ENCODE results near the gene PYM1.

PYM1 gene

DNA sequence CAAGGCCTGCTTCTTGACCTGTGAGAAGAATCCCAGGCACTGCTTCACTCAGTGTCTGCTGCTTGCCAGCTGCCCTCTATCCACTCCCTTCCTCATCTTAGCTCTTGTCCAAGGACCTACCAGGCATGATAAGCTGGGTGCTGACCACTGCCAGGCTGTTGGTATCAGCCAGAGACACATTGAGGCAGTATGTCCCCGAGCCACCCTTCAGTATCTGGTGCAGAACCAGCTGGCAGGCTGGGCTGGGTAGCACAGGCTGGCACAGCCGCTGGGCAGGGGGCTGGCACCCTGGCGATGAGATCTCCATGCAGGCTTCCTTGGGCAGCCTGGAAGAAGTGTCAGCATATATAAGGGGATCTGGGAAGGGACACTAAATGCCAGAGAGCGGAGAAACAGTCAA is 27.6 kb upstream of the PYM1 start:
- TF ChIP-seq, protein P1, sequence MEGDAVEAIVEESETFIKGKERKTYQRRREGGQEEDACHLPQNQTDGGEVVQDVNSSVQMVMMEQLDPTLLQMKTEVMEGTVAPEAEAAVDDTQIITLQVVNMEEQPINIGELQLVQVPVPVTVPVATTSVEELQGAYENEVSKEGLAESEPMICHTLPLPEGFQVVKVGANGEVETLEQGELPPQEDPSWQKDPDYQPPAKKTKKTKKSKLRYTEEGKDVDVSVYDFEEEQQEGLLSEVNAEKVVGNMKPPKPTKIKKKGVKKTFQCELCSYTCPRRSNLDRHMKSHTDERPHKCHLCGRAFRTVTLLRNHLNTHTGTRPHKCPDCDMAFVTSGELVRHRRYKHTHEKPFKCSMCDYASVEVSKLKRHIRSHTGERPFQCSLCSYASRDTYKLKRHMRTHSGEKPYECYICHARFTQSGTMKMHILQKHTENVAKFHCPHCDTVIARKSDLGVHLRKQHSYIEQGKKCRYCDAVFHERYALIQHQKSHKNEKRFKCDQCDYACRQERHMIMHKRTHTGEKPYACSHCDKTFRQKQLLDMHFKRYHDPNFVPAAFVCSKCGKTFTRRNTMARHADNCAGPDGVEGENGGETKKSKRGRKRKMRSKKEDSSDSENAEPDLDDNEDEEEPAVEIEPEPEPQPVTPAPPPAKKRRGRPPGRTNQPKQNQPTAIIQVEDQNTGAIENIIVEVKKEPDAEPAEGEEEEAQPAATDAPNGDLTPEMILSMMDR (IDR thresholded peaks at IDR 0.05), result no peak

DNA sequence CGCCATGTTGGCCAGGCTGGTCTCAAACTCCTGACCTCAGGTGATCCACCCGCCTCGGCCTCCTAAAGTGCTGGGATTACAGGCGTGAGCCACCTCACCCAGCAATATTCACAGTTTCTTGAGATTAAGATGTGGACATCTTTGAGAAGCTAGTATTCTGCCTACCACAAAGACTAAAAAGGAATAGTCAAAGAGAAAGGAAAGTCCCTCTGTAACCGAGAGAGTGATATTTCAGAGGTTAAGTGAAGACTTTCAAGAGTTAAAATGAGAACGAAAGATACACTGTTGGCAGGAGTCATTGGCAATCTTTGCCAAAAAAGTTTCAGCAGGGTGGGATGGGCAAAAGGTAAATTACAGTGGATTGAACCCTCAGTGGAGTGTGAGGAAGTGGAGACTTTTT is 18.9 kb upstream of the PYM1 start:
- TF ChIP-seq, protein P1 (IDR thresholded peaks at IDR 0.05), result no peak

DNA sequence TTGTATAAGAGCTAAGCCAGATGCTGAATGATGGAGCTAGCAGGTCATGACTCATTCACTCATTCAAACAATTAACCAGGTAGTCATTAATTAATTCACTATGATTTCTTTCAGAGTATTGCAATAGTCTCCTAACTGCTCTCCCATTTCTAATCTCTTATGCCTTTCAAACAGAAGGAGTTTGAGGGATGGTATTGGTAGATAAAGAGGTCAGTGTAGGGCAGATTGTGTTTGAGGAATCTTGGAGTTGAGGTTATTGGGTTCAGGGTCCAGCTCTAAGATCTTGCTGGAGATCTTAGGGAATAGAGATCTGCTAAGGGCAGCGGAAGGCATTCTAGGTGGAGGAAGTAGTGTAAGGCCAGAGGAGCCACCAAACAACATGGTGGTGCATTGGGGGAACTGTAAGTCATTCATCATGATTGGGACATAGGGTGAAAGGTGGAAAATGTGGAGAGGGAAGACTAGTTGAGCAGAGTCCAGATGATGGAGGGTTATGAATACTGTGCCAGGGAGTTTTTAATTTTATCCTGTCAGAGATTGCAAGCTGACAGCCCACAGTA is 15.0 kb upstream of the PYM1 start:
- TF ChIP-seq, protein P1 (IDR thresholded peaks at IDR 0.05), result no peak

DNA sequence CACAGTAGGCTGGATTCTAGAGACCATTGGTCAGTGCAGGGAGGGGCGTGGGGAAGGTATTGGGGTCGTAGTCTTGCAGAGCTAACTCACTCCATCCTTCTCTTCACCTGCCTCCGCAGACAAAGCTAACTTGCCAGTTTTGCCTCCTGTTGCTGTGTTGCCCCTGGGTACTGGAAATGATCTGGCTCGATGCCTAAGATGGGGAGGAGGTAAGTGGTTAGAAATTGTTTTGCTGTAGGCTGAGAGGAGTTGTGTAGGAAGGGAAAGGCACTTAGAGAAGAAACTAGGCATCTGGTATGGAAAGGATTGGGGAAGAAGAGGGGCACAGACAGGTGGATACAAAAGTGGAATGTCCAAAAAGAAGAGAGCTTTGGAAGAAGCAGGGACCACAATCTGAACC is 14.4 kb upstream of the PYM1 start:
- TF ChIP-seq, protein P1 (IDR thresholded peaks at IDR 0.05), result no peak

DNA sequence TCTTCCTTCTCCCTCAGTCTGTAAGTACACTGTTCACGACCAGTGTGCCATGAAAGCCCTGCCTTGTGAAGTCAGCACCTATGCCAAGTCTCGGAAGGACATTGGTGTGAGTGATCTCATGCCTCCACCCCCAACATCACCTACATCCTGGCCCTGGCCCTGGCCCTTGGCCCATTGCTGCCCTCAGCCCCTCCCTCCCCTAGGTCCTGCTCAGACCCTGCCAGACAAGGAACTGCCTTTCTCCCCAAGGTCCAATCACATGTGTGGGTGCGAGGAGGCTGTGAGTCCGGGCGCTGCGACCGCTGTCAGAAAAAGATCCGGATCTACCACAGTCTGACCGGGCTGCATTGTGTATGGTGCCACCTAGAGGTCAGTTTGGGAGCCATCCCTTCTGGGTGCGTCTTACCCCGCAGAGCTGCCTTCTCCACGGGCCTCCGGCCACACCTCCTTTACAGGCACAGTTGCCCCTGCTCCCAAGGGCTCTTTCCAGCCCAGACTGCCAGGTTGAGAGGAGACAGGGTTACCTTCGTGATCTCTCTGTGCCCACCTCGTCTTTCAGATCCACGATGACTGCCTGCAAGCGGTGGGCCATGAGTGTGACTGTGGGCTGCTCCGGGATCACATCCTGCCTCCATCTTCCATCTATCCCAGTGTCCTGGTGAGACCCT is 12.5 kb upstream of the PYM1 start:
- TF ChIP-seq, protein P1 (IDR thresholded peaks at IDR 0.05), result peak; percentile 91

DNA sequence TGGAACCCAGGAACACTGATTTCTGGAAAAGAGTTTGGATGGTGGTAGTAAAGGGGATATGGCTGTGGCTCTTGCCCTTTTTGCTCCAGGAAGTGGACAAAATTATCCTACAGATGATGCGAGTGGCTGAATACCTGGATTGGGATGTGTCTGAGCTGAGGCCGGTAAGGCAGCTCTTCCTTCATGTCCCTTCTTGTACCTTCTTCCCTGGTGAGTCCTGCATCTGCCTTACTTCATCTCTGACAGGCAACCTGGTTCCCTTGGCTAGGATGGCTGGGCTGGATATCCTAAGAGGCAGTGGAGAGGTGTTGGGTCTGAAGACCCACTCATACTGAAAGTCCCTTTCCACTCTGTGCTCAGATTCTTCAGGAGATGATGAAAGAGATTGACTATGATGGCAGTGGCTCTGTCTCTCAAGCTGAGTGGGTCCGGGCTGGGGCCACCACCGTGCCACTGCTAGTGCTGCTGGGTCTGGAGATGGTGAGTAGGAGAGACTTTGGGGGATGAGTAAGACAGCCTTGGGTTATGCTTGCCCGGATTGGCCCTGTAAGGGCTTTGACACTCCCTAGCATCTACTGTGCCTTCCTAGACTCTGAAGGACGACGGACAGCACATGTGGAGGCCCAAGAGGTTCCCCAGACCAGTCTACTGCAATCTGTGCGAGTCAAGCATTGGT is 11.3 kb upstream of the PYM1 start:
- TF ChIP-seq, protein P1 (IDR thresholded peaks at IDR 0.05), result no peak

DNA sequence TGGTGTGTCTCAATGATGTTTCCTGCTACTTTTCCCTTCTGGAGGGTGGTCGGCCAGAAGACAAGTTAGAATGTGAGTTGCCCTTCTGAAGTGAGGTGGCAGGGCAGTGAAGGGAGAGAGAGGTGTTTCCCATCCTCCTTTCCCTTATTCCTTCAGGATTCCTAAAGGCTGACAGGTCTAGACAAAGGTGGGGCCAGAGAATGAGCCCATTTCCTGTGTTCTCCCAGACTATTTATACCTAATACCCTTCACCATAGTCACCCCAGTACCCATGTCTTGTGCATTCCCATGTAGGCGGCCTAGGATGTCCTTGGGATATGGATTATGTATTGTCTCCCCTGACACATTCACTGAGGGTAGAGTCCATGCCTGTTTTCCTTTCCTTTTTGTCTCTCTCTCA is 10.3 kb upstream of the PYM1 start:
- TF ChIP-seq, protein P1 (IDR thresholded peaks at IDR 0.05), result no peak

All from LNCAP (cell line).